Measurements from ENCODE around the gene ELAC2.

The ELAC2 gene

GRCh38 chr17:12964162-12964561 is 53.7 kb downstream of the ELAC2 start:
- Histone ChIP-seq H3K27me3 (ENCODE audit: low read length) (no peaks in the 10 kb centered on the region), H3K9me2 (replicated peaks; ENCODE audit: insufficient read depth, low read length) (no peaks in the 10 kb centered on the region), H4K20me1 (ENCODE audit: low read depth, low read length) (no peaks in the 10 kb centered on the region), H2AFZ (ENCODE audit: low read depth, low read length, severe bottlenecking) (no peak overlapping the region), H3F3A (ENCODE audit: insufficient read depth) (no peaks in the 10 kb centered on the region), H3K36me3 (ENCODE audit: low read length) (no peaks in the 10 kb centered on the region), H3K4me3 (ENCODE audit: insufficient read depth, low read length, poor library complexity, severe bottlenecking) (no peak overlapping the region), H3K79me2 (ENCODE audit: insufficient read depth, low read length) (no peaks in the 10 kb centered on the region), H3K4me2 (ENCODE audit: low read depth, low read length, poor library complexity, severe bottlenecking) (no peak overlapping the region), H3K27ac (ENCODE audit: low read depth, low read length) (no peak overlapping the region), H3K9ac (ENCODE audit: low read length) (no peak overlapping the region), H3K9me3 (ENCODE audit: insufficient read depth, low read length) (no peaks in the 10 kb centered on the region)
- TF ChIP-seq, protein P1, sequence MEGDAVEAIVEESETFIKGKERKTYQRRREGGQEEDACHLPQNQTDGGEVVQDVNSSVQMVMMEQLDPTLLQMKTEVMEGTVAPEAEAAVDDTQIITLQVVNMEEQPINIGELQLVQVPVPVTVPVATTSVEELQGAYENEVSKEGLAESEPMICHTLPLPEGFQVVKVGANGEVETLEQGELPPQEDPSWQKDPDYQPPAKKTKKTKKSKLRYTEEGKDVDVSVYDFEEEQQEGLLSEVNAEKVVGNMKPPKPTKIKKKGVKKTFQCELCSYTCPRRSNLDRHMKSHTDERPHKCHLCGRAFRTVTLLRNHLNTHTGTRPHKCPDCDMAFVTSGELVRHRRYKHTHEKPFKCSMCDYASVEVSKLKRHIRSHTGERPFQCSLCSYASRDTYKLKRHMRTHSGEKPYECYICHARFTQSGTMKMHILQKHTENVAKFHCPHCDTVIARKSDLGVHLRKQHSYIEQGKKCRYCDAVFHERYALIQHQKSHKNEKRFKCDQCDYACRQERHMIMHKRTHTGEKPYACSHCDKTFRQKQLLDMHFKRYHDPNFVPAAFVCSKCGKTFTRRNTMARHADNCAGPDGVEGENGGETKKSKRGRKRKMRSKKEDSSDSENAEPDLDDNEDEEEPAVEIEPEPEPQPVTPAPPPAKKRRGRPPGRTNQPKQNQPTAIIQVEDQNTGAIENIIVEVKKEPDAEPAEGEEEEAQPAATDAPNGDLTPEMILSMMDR (IDR thresholded peaks at IDR 0.05; ENCODE audit: insufficient read depth, low read length, poor library complexity, severe bottlenecking) = no peak
- no peak for TF ChIP-seq EZH2phosphoT487 (conservative IDR thresholded peaks at IDR 0.05; ENCODE audit: low read length)

GRCh38 chr17:12963505-12963904 is 54.3 kb downstream of the ELAC2 start:
- no peaks in the 10 kb centered on the region for H3K9me3 ChIP-seq (ENCODE audit: insufficient read depth, low read length)
- no peak overlapping the region for H3K4me3 ChIP-seq (ENCODE audit: insufficient read depth, low read length, poor library complexity, severe bottlenecking)
- H4K20me1 ChIP-seq (ENCODE audit: low read depth, low read length) = no peaks in the 10 kb centered on the region
- H3K36me3 ChIP-seq (ENCODE audit: low read length) = no peaks in the 10 kb centered on the region
- H3F3A ChIP-seq (ENCODE audit: insufficient read depth) = no peaks in the 10 kb centered on the region
- H3K27ac ChIP-seq (ENCODE audit: low read depth, low read length) = no peak overlapping the region
- H3K4me2 ChIP-seq (ENCODE audit: low read depth, low read length, poor library complexity, severe bottlenecking) = no peak overlapping the region
- H2AFZ ChIP-seq (ENCODE audit: low read depth, low read length, severe bottlenecking) = no peak overlapping the region
- H3K27me3 ChIP-seq (ENCODE audit: low read length) = no peaks in the 10 kb centered on the region
- no peak overlapping the region for H3K9ac ChIP-seq (ENCODE audit: low read length)
- TF ChIP-seq, protein P1 (IDR thresholded peaks at IDR 0.05; ENCODE audit: insufficient read depth, low read length, poor library complexity, severe bottlenecking) = no peak
- no peak for TF ChIP-seq EZH2phosphoT487 (conservative IDR thresholded peaks at IDR 0.05; ENCODE audit: low read length)
- no peaks in the 10 kb centered on the region for H3K9me2 ChIP-seq (replicated peaks; ENCODE audit: insufficient read depth, low read length)
- no peaks in the 10 kb centered on the region for H3K79me2 ChIP-seq (ENCODE audit: insufficient read depth, low read length)

DNA sequence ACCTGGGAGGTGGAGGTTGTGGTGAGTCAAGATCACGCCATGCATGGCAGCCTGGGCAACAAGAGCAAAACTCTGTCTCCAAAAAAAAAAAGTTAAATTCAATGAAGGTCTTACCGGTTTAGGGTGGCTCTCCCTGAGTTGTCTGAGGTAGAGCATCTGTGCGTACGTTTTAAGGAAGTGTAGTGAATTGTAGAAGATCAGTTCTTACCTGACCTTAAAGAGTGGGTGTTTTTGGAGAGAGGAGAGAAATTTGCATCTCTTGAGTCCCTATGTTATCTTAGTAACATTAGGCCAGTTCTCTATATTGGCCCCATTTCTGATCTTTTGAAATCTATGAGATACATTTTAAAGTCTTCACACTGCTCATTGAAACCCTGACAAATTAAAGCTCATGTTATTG is 56.2 kb downstream of the ELAC2 start:
- Histone ChIP-seq H3K9me2 (replicated peaks; ENCODE audit: insufficient read depth, low read length) (no peaks in the 10 kb centered on the region), H3K27ac (ENCODE audit: low read depth, low read length) (no peak overlapping the region), H4K20me1 (ENCODE audit: low read depth, low read length) (no peaks in the 10 kb centered on the region), H3K4me2 (ENCODE audit: low read depth, low read length, poor library complexity, severe bottlenecking) (no peak overlapping the region), H3K4me3 (ENCODE audit: insufficient read depth, low read length, poor library complexity, severe bottlenecking) (no peak overlapping the region), H3K9me3 (ENCODE audit: insufficient read depth, low read length) (no peaks in the 10 kb centered on the region), H3K9ac (ENCODE audit: low read length) (no peak overlapping the region), H3K79me2 (ENCODE audit: insufficient read depth, low read length) (no peaks in the 10 kb centered on the region), H3K27me3 (ENCODE audit: low read length) (no peaks in the 10 kb centered on the region), H3F3A (ENCODE audit: insufficient read depth) (no peaks in the 10 kb centered on the region), H3K36me3 (ENCODE audit: low read length) (no peaks in the 10 kb centered on the region), H2AFZ (ENCODE audit: low read depth, low read length, severe bottlenecking) (no peak overlapping the region)
- TF ChIP-seq, protein P1 (IDR thresholded peaks at IDR 0.05; ENCODE audit: insufficient read depth, low read length, poor library complexity, severe bottlenecking) = no peak
- no peak for TF ChIP-seq EZH2phosphoT487 (conservative IDR thresholded peaks at IDR 0.05; ENCODE audit: low read length)
